Activated CD4-positive, alpha-beta T cell treated with anti-CD3 and anti-CD28 coated beads, Interleukin-2, amount 50 U/mL, for 24 hours (primary cell): ENCODE measurements around the gene IGFL2.
"Not testable (repeated sequence)": the region's sequence is repeated elsewhere in the genome, so short reads cannot be mapped to it uniquely, and the experiment has no call there.

Experiments
- DNase-seq, 2 donors: peaks; one replicate each; pipeline ENCODE4 v3.0.0-alpha.2; 2020; ENCODE audit warnings: low read depth in 1 of 2, low spot score in 1 of 2

The IGFL2 gene

GRCh38 chr19:46189971-46190888 lies 42.2 kb downstream of the IGFL2 start:
- no peak for DNase-seq

GRCh38 chr19:46191356-46191755 lies 43.3 kb downstream of the IGFL2 start:
- no peak for DNase-seq

GRCh38 chr19:46191972-46192371 lies 43.9 kb downstream of the IGFL2 start:
- no peak for DNase-seq

GRCh38 chr19:46192626-46192991 lies 44.6 kb downstream of the IGFL2 start:
- not testable (repeated sequence) for DNase-seq

GRCh38 chr19:46192992-46193650 lies 45.1 kb downstream of the IGFL2 start:
- DNase-seq, result no peak

- no peak for DNase-seq
These were observed 45.6 kb downstream of the IGFL2 start for GRCh38 chr19:46193678-46194077.

- DNase-seq, result no peak
These were observed 47.1 kb downstream of the IGFL2 start for GRCh38 chr19:46195104-46195503.

- not testable (repeated sequence) for DNase-seq
These were observed 47.9 kb downstream of the IGFL2 start for GRCh38 chr19:46195919-46196318.

GRCh38 chr19:46196410-46197124 lies 48.5 kb downstream of the IGFL2 start:
- no peak for DNase-seq

GRCh38 chr19:46197314-46198070 lies 49.5 kb downstream of the IGFL2 start:
- no peak for DNase-seq

- no peak for DNase-seq
These were observed 50.7 kb downstream of the IGFL2 start for GRCh38 chr19:46198756-46199155.

- DNase-seq, result no peak
These were observed 53.6 kb downstream of the IGFL2 start for GRCh38 chr19:46201454-46202310.

- no peak for DNase-seq
These were observed 54.4 kb downstream of the IGFL2 start for GRCh38 chr19:46202426-46202825.

GRCh38 chr19:46202872-46203860 lies 55.1 kb downstream of the IGFL2 start:
- no peak for DNase-seq

GRCh38 chr19:46204008-46204407 lies 56.0 kb downstream of the IGFL2 start:
- no peak for DNase-seq

GRCh38 chr19:46205183-46205984 lies 57.3 kb downstream of the IGFL2 start:
- DNase-seq, result no peak

- DNase-seq, result no peak
These were observed 58.1 kb downstream of the IGFL2 start for GRCh38 chr19:46206176-46206575.

GRCh38 chr19:46206682-46207081 lies 58.6 kb downstream of the IGFL2 start:
- DNase-seq, result no peak
